Mesenteric fat pad (tissue), 1 donor: ENCODE results near the gene FAAP20. TPM values are rescaled to one million over a fixed set of nuclear protein-coding genes. Genes with fewer than 3 reads are reported as not detected.

Experiments
- DNase-seq: peaks from one replicate; pipeline ENCODE4 v3.0.0-alpha.2; 2020; ENCODE audit warnings: low spot score
- total RNA-seq: library from RNA; stranded (reverse); fragmentation: NEBNext Ultra II Directional; extraction: Animal tissue kit (Norgen Biotek cat#: 25700); gene quantifications from one replicate; pipeline ENCODE4 v1.2.1, GENCODE V29; 2021
- donor health status: DM: yes; HTN: yes; CAD: no.

The FAAP20 gene
- total RNA-seq, 1 donor from 2014 or later, result 42.6 TPM

- no peak for DNase-seq
Measured at GRCh38 chr1:2197707-2198165, 3.2 kb upstream of the FAAP20 start.

- no peak for DNase-seq
Measured at GRCh38 chr1:2196901-2197638, 2.5 kb upstream of the FAAP20 start.

DNA sequence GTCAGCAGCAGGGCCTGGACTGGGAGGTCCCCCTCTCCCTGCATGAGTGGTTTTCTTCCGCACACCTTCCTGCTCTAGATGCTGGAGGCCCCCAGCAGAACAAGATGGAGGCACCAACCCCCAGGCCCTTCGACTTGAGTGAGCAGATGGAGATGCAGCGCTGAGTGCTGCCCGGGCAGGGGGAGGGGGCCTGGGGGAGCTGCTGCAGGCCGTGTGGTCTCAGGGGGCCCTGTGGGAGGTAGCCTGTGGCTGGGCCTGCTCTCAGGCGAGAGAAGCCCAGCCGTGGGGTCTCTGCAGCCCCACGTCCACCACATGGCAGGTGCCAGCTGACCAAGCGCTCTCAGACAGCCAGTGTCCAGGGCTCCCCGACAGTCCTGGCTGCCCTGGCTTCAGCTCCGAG is 1.2 kb upstream of the FAAP20 start:
- no peak for DNase-seq

DNA sequence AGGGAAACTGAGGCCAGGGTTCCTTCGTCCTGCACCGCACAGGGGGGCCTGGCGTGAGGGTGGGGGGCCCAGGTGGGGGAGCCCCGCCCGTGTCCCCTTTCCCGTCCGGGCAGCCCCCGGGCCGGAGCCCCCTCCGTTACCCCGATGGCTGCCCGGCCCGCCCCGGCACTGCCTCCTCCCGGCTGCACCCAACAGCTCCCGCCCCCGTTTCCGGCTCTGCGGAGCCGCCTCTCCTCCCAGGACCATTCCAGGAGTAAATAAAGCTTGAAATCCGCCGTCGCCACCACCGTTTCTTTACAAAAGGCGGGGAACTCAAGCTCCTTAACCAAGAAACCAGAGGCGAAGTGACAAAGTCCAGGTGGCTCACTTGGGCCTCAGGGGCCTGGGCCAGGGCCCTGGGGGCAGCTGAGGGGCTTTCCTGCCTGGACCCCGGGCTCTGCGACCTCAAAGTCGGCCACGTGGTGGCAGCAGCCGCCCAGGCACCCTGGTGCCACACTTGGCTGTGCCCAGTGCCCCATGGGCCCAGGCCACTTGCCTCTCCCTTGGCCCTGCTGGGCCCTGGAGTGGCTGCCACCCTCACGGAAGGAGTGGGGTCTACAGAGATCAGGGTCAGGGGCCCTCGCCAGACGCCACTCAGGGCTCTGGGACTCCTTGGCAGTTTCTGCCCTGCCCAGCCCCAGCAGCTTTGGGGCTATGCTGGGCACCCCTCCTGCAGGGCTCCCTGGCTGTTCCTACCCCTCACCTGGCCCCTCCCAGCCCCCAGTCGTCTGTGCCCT is 514 bp upstream of the FAAP20 start:
- peak; percentile 97 for DNase-seq

DNA sequence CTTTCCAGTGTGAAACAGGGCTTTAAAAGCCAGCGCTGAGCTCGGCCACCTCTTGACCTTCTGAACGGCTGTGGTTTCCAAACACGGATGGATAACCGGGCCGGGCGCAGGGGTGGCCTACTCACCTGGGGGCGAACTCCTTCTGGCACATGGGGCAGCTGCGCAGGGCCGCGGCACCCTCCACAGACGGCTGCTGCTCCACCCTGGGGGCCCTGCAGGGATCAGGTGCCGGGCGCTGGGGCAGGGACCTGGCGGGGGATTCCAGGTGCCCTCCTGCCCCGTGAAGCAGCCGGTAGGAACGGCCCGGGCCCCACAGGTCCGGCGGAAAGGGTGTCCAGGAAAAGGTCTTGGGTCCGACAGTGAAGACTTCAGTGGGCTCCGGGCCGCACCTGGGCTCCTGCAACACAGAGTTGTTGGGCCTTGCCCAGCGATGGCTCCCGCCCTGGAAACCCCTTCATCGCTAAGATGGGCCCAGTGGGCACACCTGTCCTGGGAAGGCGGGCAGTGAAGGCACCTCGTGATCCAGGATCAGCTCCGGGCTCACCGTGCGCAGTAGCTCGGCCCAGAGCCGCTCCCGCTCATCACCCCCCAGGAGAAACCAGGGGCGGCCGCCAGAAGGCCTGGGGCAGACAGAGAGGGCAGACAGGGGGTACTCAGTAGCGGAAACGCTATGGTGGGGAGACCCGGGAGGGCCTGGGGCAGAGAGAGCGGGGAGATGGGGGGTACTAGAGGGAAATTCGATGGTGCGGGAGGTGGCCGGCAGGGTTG is 874 bp downstream of the FAAP20 start:
- no peak for DNase-seq

DNA sequence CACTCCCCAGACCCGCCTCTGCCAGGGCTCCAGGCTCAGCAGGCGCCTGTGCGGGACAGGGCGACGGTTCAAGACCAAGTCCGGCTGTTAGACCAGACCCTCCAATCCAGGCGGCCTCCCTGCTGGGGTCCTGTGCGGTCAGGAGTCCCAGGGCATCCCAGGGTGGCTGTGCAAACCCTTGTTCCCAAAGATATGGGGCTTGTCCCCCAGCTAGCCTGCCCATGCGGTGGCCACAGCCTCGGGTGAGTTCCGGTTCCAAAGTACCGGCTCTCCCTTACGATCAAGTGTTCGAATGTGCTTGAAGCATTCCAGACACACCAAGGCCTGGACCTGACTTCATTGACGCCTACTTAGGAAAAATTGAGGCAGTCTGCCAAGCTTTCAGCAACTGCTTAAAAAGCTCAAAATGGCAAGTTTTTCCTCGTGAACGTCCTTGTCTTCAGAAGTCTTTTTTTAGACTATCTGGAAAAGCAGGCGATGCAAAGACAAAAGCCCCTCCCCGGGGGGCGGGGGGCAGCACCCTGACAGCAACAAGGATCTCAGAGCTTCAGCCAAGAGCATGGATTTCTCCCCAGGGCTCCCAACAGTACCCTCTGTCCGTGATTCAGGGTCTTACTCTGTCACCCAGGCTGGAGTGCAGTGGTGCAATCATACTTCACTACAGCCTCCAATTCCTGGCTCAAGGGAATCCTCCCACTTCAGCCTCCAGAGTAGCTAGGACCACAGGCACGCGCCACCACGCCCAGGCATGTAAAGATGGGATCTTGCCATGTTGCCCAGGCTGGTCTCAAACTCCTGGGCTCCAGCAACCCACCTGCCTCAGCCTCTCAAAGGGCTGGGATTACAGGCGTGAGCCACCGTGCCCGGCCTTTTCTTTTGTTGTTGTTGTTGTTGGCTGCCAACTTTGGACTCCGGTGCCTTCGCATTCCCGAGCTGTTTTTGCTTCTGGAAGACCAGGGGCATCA is 2.3 kb downstream of the FAAP20 start:
- no peak for DNase-seq

DNA sequence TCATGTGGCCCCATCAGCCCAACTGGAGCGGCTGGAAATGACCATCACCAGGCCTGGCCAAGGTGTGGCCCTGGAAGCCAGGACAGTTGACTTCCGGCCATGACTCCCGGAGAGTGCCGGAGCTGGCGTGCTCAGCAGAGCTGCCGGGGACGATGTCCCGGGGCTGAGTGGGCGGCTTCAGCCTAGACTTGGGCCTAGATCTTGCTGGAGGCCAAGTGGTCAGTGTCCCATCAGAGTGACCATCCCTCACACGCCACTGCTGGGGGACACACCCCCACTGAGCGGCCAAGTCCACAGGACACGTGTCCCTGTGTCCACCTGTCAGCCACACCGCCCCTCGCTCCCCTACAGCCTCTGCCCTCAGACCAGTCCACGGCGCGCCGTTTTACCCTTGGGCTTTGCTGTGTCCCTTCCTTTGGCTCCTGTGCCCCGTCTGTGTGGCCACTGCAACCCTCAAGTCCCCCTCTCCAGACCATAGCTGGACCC is 4.0 kb downstream of the FAAP20 start:
- DNase-seq, result no peak

- DNase-seq, result peak; percentile 95
Measured at GRCh38 chr1:2189459-2190425, 4.8 kb downstream of the FAAP20 start.

GRCh38 chr1:2188336-2188735 is 6.2 kb downstream of the FAAP20 start:
- no peak for DNase-seq

DNA sequence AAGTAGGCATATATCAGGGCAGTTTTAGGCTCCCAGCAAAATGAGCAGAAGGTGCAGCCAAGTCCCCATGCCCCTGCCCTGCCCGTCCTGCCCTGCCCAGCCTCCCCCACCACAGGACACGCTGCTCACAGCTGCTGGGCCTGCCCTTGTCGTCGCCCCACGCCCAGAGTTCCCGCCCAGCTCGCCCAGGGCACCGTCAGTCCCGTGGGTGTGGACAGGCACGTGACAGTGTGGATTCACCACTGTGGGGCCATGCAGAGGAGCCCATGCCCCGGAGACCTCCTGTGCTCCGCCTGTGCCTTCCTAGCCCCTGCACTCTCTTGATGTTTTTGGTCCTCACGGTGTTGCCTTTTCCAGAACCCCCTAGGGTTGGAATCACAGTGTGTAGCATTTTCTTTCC is 7.0 kb downstream of the FAAP20 start:
- DNase-seq, result no peak

DNA sequence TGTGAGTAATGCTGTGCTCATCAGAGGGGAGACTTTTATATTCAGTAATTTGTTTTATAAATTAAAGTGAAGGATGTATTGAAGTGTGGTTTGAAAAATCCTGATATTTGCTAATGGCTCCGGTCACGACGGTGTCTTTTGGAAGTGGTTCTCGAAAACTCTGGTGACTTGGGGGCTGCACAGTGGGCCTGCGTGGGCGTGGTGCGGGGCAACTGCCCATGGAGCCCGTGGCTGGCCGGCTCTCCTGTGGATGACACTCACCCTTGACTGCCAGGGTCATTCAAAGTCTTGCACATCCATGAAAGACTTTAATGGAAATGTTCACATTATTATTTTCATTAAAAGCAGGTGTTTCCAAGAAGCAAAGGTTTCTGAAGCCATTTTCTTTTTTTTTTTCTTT is 7.7 kb downstream of the FAAP20 start:
- no peak for DNase-seq

DNA sequence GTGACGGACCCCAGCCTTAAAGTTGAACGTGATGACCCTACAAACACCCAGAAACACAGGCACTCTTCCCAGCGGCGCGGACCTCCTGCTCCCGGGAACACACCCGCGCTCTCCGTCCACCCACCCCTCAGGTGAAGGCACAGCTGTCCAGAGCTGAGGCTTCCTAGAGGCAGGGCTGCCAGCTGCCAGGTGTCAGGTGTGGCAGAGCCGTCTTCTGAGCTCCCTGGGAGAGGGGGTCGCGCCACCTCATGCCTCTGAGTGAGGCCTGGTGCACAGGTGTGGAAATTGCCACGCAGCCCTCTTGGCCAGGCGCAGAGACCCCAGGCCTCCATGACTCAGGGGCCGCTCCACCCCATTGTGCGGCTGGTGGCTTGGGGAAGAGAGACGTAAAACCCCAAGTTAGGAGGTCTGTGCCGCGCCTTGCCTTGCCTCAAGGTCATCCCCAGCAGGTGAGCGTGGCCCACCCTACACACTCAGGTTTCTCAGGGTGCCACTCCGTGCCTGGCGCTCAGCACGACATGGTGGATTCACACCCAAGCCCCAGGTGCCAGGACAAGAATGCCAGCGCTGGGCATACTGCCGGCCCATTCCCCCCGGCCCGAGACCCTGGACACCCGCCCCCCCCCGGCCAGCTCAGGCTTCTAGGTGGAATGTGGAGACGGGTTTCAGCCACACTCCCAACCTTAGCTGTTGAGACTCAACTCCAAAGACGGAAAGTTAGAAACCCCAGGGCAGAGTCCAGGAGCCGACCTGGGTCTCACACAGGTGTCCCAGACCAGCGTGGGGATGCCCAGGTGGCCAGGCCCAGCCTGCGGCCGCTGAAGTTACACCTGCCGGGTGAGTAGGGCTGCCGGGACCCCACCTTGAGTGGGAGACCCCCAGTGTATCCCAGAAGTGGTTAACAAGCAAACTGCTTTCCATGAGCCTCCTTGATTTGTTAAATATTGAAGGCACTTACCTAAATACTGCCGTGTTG is 8.4 kb downstream of the FAAP20 start:
- no peak for DNase-seq

DNA sequence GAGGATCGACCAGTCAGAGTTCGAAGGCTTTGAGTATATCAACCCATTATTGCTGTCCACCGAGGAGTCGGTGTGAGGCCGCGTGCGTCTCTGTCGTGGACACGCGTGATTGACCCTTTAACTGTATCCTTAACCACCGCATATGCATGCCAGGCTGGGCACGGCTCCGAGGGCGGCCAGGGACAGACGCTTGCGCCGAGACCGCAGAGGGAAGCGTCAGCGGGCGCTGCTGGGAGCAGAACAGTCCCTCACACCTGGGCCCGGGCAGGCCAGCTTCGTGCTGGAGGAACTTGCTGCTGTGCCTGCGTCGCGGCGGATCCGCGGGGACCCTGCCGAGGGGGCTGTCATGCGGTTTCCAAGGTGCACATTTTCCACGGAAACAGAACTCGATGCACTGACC is 9.6 kb downstream of the FAAP20 start:
- DNase-seq, result no peak

DNA sequence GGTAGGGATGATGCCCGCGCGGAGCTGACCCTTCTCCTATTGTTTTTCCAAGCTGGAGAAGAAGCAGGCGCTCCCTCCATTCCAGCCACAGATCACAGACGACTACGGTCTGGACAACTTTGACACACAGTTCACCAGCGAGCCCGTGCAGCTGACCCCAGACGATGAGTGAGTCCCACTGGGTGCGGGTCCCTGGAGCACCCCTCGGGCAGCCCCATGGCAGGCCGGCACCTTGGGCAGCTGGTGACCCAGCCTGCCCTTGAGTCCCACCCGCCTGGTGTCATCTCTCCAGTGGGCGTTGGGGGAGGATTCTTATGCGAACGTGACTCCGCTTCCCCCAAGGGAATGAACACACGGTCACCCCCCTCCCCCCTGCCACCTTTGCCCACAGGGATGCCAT is 10.0 kb downstream of the FAAP20 start:
- no peak for DNase-seq

DNA sequence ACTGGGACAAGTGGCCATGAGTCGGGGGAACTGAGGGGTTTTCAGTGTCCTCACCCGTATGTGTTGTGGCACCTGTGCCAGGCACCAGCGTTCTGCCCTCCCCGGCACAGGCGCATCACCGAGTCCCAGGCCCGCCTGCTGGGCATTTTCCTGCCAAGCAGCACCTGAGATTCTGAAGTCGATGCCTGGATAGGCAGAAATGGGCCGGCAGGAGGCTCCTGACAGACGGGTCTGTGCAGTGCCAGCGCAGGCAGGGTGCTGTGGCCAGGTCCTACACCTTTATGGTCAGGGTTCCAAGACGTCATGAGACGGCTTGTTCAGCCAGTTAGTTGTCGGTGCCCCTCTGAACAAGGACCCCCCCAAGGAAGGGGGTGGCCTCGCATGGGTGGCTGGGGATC is 10.6 kb downstream of the FAAP20 start:
- no peak for DNase-seq

GRCh38 chr1:2182376-2182775 is 12.2 kb downstream of the FAAP20 start:
- DNase-seq, result no peak

DNA sequence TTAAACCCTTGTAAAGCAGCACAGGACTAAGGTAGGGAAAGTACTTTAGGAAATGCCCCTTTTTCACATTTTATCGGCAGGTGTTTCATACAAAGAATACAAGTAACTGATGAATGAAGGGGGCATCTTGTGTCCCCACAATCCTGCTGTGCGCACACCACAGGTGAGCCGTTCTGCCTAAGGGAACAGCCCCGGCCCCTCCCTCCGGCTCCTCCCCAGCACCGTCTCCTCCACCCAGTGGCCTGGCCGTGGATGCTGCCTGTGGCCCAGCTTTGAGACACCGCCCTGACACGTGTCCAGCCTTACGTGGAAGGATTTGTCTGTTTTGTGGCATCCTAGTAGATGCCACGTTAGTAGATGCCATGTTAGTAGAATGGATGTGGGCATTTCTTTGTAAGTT is 12.8 kb downstream of the FAAP20 start:
- no peak for DNase-seq

DNA sequence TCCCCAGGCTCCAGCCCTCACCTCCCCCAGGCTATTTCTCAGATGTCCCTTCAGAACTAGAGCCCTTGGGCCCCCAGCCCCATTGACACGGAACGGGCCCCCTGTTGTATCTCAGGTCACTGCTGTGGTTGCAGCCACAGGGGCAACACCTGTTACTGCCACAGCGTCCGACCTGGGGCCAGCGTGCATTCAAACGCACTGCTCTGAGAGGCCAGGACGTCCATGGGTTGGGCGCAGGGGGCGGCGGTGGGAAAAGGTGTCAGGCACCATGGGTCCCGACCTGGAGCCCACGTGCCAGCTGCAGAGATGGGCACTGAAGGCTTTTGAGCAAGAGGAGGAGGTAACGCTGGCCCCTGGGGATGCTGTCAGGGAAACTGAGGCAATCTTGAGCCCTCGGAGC is 13.3 kb downstream of the FAAP20 start:
- DNase-seq, result no peak
